Measurements from ENCODE around the gene KRTAP5-3.
"Not testable (repeated sequence)": the region's sequence is repeated elsewhere in the genome, so short reads cannot be mapped to it uniquely, and the experiment has no call there.

- not testable (repeated sequence) for TF ChIP-seq CTCF (IDR thresholded peaks at IDR 0.05; ENCODE audit: extremely low read depth in 1 of 2, insufficient read depth in 1 of 2, low read depth in 1 of 2, low read length in 2 of 2); MAX (IDR thresholded peaks at IDR 0.05; ENCODE audit: insufficient read depth, insufficient read length); POLR2AphosphoS5 (IDR thresholded peaks at IDR 0.05; ENCODE audit: insufficient read depth, low read depth, low read length); POLR2A (IDR thresholded peaks at IDR 0.05; ENCODE audit: low read depth, low read length); EZH2 (IDR thresholded peaks at IDR 0.05; ENCODE audit: borderline replicate concordance, low read depth, low read length, severe bottlenecking); MYC (IDR thresholded peaks at IDR 0.05; ENCODE audit: low read depth, low read length); JUN (IDR thresholded peaks at IDR 0.05; ENCODE audit: borderline replicate concordance, insufficient read depth, insufficient read length, low read depth)
- TF ChIP-seq FOS (IDR thresholded peaks at IDR 0.05; ENCODE audit: borderline replicate concordance, insufficient read depth, low read length), result peak; percentile 14
Observed at GRCh38 chr11:1589191-1589963, 18.9 kb downstream of the KRTAP5-3 start.
